IMR-90 (cell line): ENCODE data around the gene CREBBP. TPM values are rescaled to one million over a fixed set of nuclear protein-coding genes. Genes with fewer than 3 reads are reported as not detected.

ENCODE experiments used
- ATAC-seq: fragments of 200-7000 bp; cut with Tn5 transposase; 2 replicates; pipeline ENCODE4 v1.9.1; 2020; ENCODE audit warnings: low read depth, mild to moderate bottlenecking, moderate library complexity
- BruUV-seq: library from RNA; stranded (reverse); fragments of 400-500 nt; replicated peaks from 2 replicates; lab custom pipeline; 2021; lab: Mats Ljungman, UMichigan
- CTCF ChIA-PET: fragments of 300-600 bp; formaldehyde crosslinking; extraction: SDS; loops from one replicate; lab custom pipeline; 2021; ENCODE audit warnings: antibody characterized with exemption; lab: Yijun Ruan, JAX
- POLR2A ChIA-PET: fragments of 300-600 bp; sonication (Branson Sonifier 250); formaldehyde crosslinking; loops from one replicate; lab custom pipeline; 2022; ENCODE audit warnings: antibody characterized with exemption; ENCODE audit not compliant: unreplicated experiment; lab: Charles Lee
- DNase-seq: peaks from one replicate; pipeline ENCODE4 v3.0.0; 2013
- H2AFZ ChIP-seq: replicated peaks from 2 replicates; pipeline ENCODE3; 2013; ENCODE audit warnings: low read length, mild to moderate bottlenecking; ENCODE audit not compliant: poor library complexity
- H2AK5ac ChIP-seq: 2 replicates; pipeline ENCODE4 v1.6.1; 2013; ENCODE audit warnings: low read depth, low read length, inconsistent platforms
- H2AK9ac ChIP-seq: replicated peaks from 2 replicates; pipeline ENCODE3; 2013; ENCODE audit warnings: mild to moderate bottlenecking, low read depth, low read length, moderate library complexity; ENCODE audit not compliant: poor library complexity
- H2BK120ac ChIP-seq: 2 replicates; pipeline ENCODE4 v1.6.1; 2013; ENCODE audit warnings: low read depth, low read length, inconsistent platforms
- H2BK15ac ChIP-seq: 3 replicates; pipeline ENCODE4 v1.6.1; 2013; ENCODE audit warnings: low read depth, low read length, inconsistent platforms
- H2BK20ac ChIP-seq: 2 replicates; pipeline ENCODE4 v1.6.1; 2013; ENCODE audit warnings: low read depth, mild to moderate bottlenecking, inconsistent platforms, low read length, moderate library complexity
- H2BK5ac ChIP-seq: 2 replicates; pipeline ENCODE4 v1.6.1; 2013; ENCODE audit warnings: mild to moderate bottlenecking, low read depth, low read length, inconsistent platforms; ENCODE audit not compliant: poor library complexity, severe bottlenecking
- H3K14ac ChIP-seq: replicated peaks from 2 replicates; pipeline ENCODE4 v1.6.1; 2013; ENCODE audit warnings: low read depth, low read length, inconsistent platforms
- H3K18ac ChIP-seq: 2 replicates; pipeline ENCODE4 v1.6.1; 2013; ENCODE audit warnings: low read depth, low read length, control low read depth
- H3K23ac ChIP-seq: 2 replicates; pipeline ENCODE4 v1.6.1; 2013; ENCODE audit warnings: low read depth, low read length, inconsistent platforms
- H3K27ac ChIP-seq: 2 replicates; pipeline ENCODE4 v1.5.1; 2013; ENCODE audit warnings: mild to moderate bottlenecking, control low read depth, low read length; ENCODE audit not compliant: insufficient read depth
- H3K27me3 ChIP-seq: 2 replicates; pipeline ENCODE4 v1.6.1; 2013; ENCODE audit warnings: low read length; ENCODE audit not compliant: control insufficient read depth, insufficient read depth
- H3K36me3 ChIP-seq: 2 replicates; pipeline ENCODE4 v1.6.1; 2013; ENCODE audit warnings: low read length, mixed read lengths; ENCODE audit not compliant: control insufficient read depth, insufficient read depth
- H3K4ac ChIP-seq: 2 replicates; pipeline ENCODE4 v1.6.1; 2013; ENCODE audit warnings: low read depth, low read length, inconsistent platforms
- H3K4me1 ChIP-seq: 2 replicates; pipeline ENCODE4 v1.6.1; 2013; ENCODE audit warnings: low read length, mixed read lengths; ENCODE audit not compliant: control insufficient read depth, insufficient read depth
- H3K4me2 ChIP-seq: 2 replicates; pipeline ENCODE4 v1.6.1; 2013; ENCODE audit warnings: low read depth, mild to moderate bottlenecking, control low read depth, low read length, moderate library complexity
- H3K4me3 ChIP-seq: 2 replicates; pipeline ENCODE4 v1.5.1; 2013; ENCODE audit warnings: low read depth, mild to moderate bottlenecking, control low read depth, low read length, moderate library complexity; ENCODE audit not compliant: insufficient read depth
- H3K56ac ChIP-seq: 2 replicates; pipeline ENCODE4 v1.6.1; 2013; ENCODE audit warnings: low read length, inconsistent platforms; ENCODE audit not compliant: insufficient read depth; ENCODE audit errors: extremely low read depth
- H3K79me1 ChIP-seq, 2 experiments: 2 replicates each; pipeline ENCODE4 v1.6.1; 2013; ENCODE audit warnings: low read length in 2 of 2, inconsistent platforms in 1 of 2, low read depth in 1 of 2
- H3K9ac ChIP-seq: 2 replicates; pipeline ENCODE4 v1.6.1; 2013; ENCODE audit warnings: low read depth, low read length, control low read depth
- H3K9me1 ChIP-seq: 2 replicates; pipeline ENCODE4 v1.6.1; 2013; ENCODE audit warnings: low read length, inconsistent platforms; ENCODE audit not compliant: insufficient read depth
- H3K9me3 ChIP-seq: 2 replicates; pipeline ENCODE4 v1.6.1; 2013; ENCODE audit warnings: low read length; ENCODE audit not compliant: control insufficient read depth, insufficient read depth
- H4K20me1 ChIP-seq: 2 replicates; pipeline ENCODE4 v1.6.1; 2013; ENCODE audit warnings: low read length, inconsistent platforms; ENCODE audit not compliant: insufficient read depth
- H4K5ac ChIP-seq: 2 replicates; pipeline ENCODE4 v1.6.1; 2013; ENCODE audit warnings: mild to moderate bottlenecking, low read depth, low read length, control low read depth
- H4K8ac ChIP-seq, 2 experiments: 2 replicates each; pipeline ENCODE4 v1.6.1; 2013; ENCODE audit warnings: low read depth in 2 of 2, low read length in 2 of 2, control low read depth in 1 of 2, inconsistent platforms in 1 of 2
- H4K91ac ChIP-seq: 2 replicates; pipeline ENCODE4 v1.6.1; 2013; ENCODE audit warnings: low read depth, low read length, inconsistent platforms; ENCODE audit not compliant: insufficient read depth
- CEBPB ChIP-seq: IDR thresholded peaks from 2 replicates; pipeline ENCODE4 v1.6.1; 2012; ENCODE audit warnings: low read depth, low read length, improper control_type of control experiment
- CHD1 ChIP-seq: IDR thresholded peaks from 2 replicates; pipeline ENCODE4 v1.6.1; 2012; ENCODE audit warnings: low read depth, low read length, improper control_type of control experiment
- FOS ChIP-seq: fragments of 150-350 bp; IDR thresholded peaks from 2 replicates; pipeline ENCODE4 v1.6.1; 2016; ENCODE audit warnings: low read depth, low read length
- MAFK ChIP-seq: IDR thresholded peaks from 2 replicates; pipeline ENCODE4 v1.6.1; 2012; ENCODE audit warnings: low read depth, low read length, improper control_type of control experiment
- MAZ ChIP-seq: IDR thresholded peaks from 2 replicates; pipeline ENCODE4 v1.6.1; 2012; ENCODE audit warnings: low read depth, mild to moderate bottlenecking, low read length, improper control_type of control experiment, moderate library complexity, borderline replicate concordance
- RAD21 ChIP-seq: IDR thresholded peaks from 2 replicates; pipeline ENCODE4 v1.6.1; 2012; ENCODE audit warnings: low read length, improper control_type of control experiment
- RFX5 ChIP-seq: IDR thresholded peaks from 2 replicates; pipeline ENCODE4 v1.8.0; 2012; ENCODE audit warnings: low read depth, mild to moderate bottlenecking, low read length, moderate library complexity
- SMC3 ChIP-seq: fragments of 150-350 bp; IDR thresholded peaks from 2 replicates; pipeline ENCODE4 v1.6.1; 2016; ENCODE audit warnings: low read depth, mild to moderate bottlenecking, antibody characterized with exemption, low read length, moderate library complexity
- WGBS, 2 experiments: methylation state at CpG; one replicate each; pipeline versions ENCODE4 v1.1.5 to v1.1.7; 2013; ENCODE audit warnings: missing lambda C conversion rate in 2 of 2; ENCODE audit not compliant: insufficient read length in 1 of 2; ENCODE audit errors: extremely low coverage in 2 of 2; 5-methylcytosine and 5-hydroxymethylcytosine counted together
- dilution Hi-C: fragments of 300-500 bp; cut with HindIII; formaldehyde crosslinking; loops from one replicate; pipeline ENCODE4 v1.14.3; 2018; ENCODE audit warnings: low sequenced_read_pairs; ENCODE audit not compliant: unreplicated experiment
- in situ Hi-C: fragments of 300-500 bp; cut with MboI; formaldehyde crosslinking; loops from 3 replicates; pipeline ENCODE4 v1.14.3; 2019; ENCODE audit warnings: low sequenced_read_pairs, inconsistent platforms, mixed read lengths
- intact Hi-C: fragments of 100-400 bp; cut with micrococcal nuclease; formaldehyde crosslinking; loops from 2 replicates; pipeline ENCODE4 v1.10.0; 2022
- polyA plus RNA-seq, 3 experiments: library from polyadenylated mRNA; depleted of rRNA; stranded (reverse); fragments of >200 nt; gene quantifications; 2 replicates each; pipeline ENCODE4 v1.2.3, GENCODE V29; 2012; ENCODE audit warnings: low replicate concordance in 1 of 3
- total RNA-seq: library from RNA; depleted of rRNA; stranded (reverse); fragments of >200 nt; gene quantifications from 2 replicates; pipeline ENCODE4 v1.2.3, GENCODE V29; 2012

CREBBP gene
- total and polyA plus RNA-seq, 2 of the 4 experiments (the other 2 are of a cell fraction), result 7.3 to 12.5 TPM

DNA sequence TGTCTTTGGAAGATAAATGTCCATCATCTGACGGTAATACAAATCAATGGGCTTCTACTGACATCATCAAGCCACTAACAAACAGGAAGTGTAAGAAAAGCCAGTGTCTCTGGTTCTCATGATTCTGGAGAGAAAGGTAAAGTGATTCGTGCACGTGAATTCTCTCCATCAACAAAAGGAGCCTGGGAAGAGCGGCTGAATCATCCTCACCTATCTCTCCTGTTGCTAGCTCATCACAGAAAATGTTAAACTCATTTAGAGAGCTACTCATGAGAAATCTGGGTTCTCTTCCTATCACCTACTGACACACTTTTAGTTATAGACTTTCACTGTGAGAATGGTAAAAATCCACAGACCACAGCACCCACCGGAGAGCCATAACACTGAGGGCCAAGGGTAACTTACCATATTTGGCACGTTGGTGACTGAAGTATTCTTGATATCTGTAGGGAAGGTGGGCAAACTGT, 70.3 kb downstream of the CREBBP start:
- Histone ChIP-seq H4K91ac (no peak overlapping the region), H2BK20ac (no peak overlapping the region), H2BK15ac (no peak overlapping the region), H2BK5ac (no peak overlapping the region), H4K20me1 (peaks cover 96% of the 10 kb centered on the region), H3K27me3 (no peaks in the 10 kb centered on the region), H4K5ac (no peak overlapping the region), H2AK5ac (no peak overlapping the region), H3K23ac (no peak overlapping the region), H3K18ac (no peak overlapping the region), H3K36me3 (peaks cover 20% of the 10 kb centered on the region; the same call in 1 of the 2 replicates), H3K14ac (no peak overlapping the region), H3K9me3 (no peaks in the 10 kb centered on the region), H2BK120ac (no peak overlapping the region), H3K4me1 (no peaks in the 10 kb centered on the region), H2AFZ (no peak overlapping the region), H3K56ac (no peak overlapping the region), H3K4me2 (no peak overlapping the region), H3K4ac (no peak overlapping the region), H4K8ac (no peak overlapping the region), H3K79me1 (peaks cover 52 to 96% of the 10 kb centered on the region in 2 experiments), H2AK9ac (no peak overlapping the region), H3K9ac (no peak overlapping the region), H3K4me3 (no peak overlapping the region), H3K27ac (no peak overlapping the region), H3K9me1 (peaks cover 23% of the 10 kb centered on the region)
- dilution Hi-C loops, result no loop called here
- ChIA-PET CTCF (no interaction called here), POLR2A (no interaction called here)
- DNase-seq, result no peak
- no CpG with 5 or more reads among the region's 6 CpGs for WGBS, 2 experiments
- in situ Hi-C loops, result no loop called here
- no peak for TF ChIP-seq CHD1
- TF ChIP-seq MAFK, result no peak
- TF ChIP-seq FOS, result no peak
- TF ChIP-seq SMC3, result no peak
- TF ChIP-seq MAZ, result no peak
- no peak for TF ChIP-seq RFX5
- TF ChIP-seq CEBPB, result no peak
- no peak for TF ChIP-seq RAD21
- intact Hi-C loops, result no loop called here
- BruUV-seq, result no TSS peak
- no peak for ATAC-seq
